ENCODE measurements around the gene H19.

H19 gene

GRCh38 chr11:1982873-1983600 is 14.6 kb downstream of the H19 start:
- H3K9me3 ChIP-seq (ENCODE audit: severe bottlenecking): no peaks in the 10 kb centered on the region
- no peak for TF ChIP-seq CTCF (IDR thresholded peaks at IDR 0.05; ENCODE audit: low read depth, low read length)
- H3K27ac ChIP-seq: no peak overlapping the region
- H3K36me3 ChIP-seq: no peaks in the 10 kb centered on the region
- no peak for DNase-seq
- no peaks in the 10 kb centered on the region for H3K27me3 ChIP-seq (ENCODE audit: insufficient read depth, low read depth, severe bottlenecking)
- no peak overlapping the region for H3K4me3 ChIP-seq (ENCODE audit: low read depth, low read length)

GRCh38 chr11:1979607-1980006 is 18.0 kb downstream of the H19 start:
- no peak for TF ChIP-seq CTCF (IDR thresholded peaks at IDR 0.05; ENCODE audit: low read depth, low read length)
- Histone ChIP-seq H3K9me3 (ENCODE audit: severe bottlenecking) (no peaks in the 10 kb centered on the region), H3K4me3 (ENCODE audit: low read depth, low read length) (no peak overlapping the region), H3K36me3 (no peaks in the 10 kb centered on the region), H3K27me3 (ENCODE audit: insufficient read depth, low read depth, severe bottlenecking) (no peaks in the 10 kb centered on the region), H3K27ac (no peak overlapping the region)
- DNase-seq: no peak

DNA sequence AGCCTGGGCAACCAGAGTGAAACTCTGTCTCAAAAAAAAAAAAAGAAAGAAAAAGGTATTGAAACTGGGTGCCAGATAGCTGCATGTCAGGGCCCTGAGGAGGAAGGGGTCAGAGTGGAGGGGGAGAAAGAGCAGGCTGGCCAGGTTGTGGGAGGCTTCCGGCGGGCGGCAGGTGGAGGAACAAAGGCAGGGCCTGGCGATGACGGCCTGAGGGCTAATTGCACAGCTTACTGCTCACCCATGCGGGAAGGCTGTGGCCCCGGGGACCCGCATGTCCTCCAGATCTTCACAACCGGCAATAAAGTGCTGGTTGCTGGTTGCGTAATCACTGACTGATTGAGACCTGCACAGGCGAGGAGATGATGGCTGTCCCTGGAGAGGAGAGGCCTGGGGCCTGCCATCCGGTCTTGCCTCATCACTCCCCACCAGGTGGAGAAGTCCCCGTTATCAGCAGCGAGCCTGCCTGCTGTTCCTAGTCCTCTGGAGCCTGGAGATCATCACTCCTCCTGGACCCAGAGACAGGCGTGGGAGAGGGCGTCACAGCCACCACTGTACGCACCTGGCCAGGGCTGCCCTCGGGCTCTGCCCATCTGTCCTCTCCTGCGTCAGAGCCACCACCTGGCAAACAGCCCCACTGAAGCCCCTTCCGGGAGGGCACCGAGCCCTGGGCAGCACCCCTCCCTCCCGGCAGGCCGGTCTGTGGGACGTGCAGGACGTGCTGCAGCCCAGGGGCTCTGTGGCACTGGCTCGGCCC is 18.7 kb downstream of the H19 start:
- Histone ChIP-seq H3K27ac (no peak overlapping the region), H3K4me3 (ENCODE audit: low read depth, low read length) (no peak overlapping the region), H3K9me3 (ENCODE audit: severe bottlenecking) (no peaks in the 10 kb centered on the region), H3K36me3 (no peaks in the 10 kb centered on the region), H3K27me3 (ENCODE audit: insufficient read depth, low read depth, severe bottlenecking) (no peaks in the 10 kb centered on the region)
- TF ChIP-seq CTCF (IDR thresholded peaks at IDR 0.05; ENCODE audit: low read depth, low read length): no peak
- no peak for DNase-seq

DNA sequence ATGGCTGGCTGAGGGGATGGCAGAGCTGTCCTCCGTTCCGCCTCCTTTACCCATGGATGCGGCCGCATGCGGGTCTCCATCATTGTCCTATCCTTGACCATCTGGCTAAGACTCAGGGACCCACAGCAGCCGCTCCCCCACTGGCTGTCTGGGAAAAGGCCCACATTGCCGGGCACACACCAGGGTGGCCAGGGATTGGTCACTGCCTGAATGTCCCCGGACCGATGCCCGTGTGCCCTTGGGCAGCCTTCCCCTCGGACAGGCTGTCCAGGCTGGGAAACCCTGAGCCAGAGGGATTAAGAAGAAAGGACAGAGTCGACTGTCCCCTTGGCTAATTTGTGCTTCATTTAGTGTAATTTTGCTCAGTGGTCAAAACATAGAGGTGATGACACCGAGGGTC is 22.5 kb downstream of the H19 start:
- H3K27me3 ChIP-seq (ENCODE audit: insufficient read depth, low read depth, severe bottlenecking): no peaks in the 10 kb centered on the region
- no peak for TF ChIP-seq CTCF (IDR thresholded peaks at IDR 0.05; ENCODE audit: low read depth, low read length)
- no peak for DNase-seq
- H3K27ac ChIP-seq: no peak overlapping the region
- no peak overlapping the region for H3K4me3 ChIP-seq (ENCODE audit: low read depth, low read length)
- H3K36me3 ChIP-seq: no peaks in the 10 kb centered on the region
- no peaks in the 10 kb centered on the region for H3K9me3 ChIP-seq (ENCODE audit: severe bottlenecking)

DNA sequence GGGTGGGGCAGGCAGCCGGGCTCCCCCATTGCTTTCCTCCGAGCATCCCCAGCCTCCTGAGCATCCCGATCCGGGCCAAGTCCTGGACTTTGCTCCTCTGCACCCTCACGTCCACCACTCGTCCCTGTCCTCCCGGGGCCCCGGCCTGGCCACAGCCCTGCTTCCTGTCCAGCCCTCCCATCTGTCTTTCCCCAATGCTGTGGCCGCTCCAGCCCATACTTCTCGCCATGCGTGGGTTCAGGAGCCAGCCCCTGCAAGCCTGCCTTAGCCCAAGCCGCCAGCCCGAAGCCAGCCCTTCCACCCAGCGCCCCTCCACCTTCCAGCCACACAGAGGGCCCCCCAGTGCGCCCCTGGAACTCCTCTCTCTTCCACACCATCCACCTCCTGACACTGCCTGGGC is 26.7 kb downstream of the H19 start:
- Histone ChIP-seq H3K4me3 (ENCODE audit: low read depth, low read length) (no peak overlapping the region), H3K36me3 (no peaks in the 10 kb centered on the region), H3K9me3 (ENCODE audit: severe bottlenecking) (no peaks in the 10 kb centered on the region), H3K27ac (no peak overlapping the region), H3K27me3 (ENCODE audit: insufficient read depth, low read depth, severe bottlenecking) (no peaks in the 10 kb centered on the region)
- DNase-seq: no peak
- TF ChIP-seq CTCF (IDR thresholded peaks at IDR 0.05; ENCODE audit: low read depth, low read length): no peak
